Fibroblast of lung (primary cell): ENCODE measurements around the gene SLF2.

Source experiments
- CTCF ChIP-seq, 2 donors: IDR thresholded peaks in 1 of 2; conservative IDR thresholded peaks in 1 of 2; 1 replicate in 1 of 2; 2 replicates in 1 of 2; pipeline ENCODE4 v1.5.1; 2011 to 2012; ENCODE audit warnings: low read length in 2 of 2, control low read depth in 1 of 2, inconsistent platforms in 1 of 2, low read depth in 1 of 2, mild to moderate bottlenecking in 1 of 2
- EZH2 ChIP-seq: IDR thresholded peaks from 2 replicates; pipeline ENCODE4 v1.5.1; 2012; ENCODE audit warnings: low read length, control low read depth, mild to moderate bottlenecking; ENCODE audit errors: missing control alignments

GRCh38 chr10:100913470-100913865 lies 705 bp downstream of the SLF2 start:
- TF ChIP-seq CTCF (conservative IDR thresholded peaks at IDR 0.05 in 1 of 2, IDR thresholded peaks at IDR 0.05 in 1 of 2; ENCODE audit: low read depth in 1 of 2, low read length in 2 of 2) (no peak), EZH2 (no peak)
